HCT116 (cell line): ENCODE measurements around the gene TNC. TPM values are rescaled to one million over a fixed set of nuclear protein-coding genes. Genes with fewer than 3 reads are reported as not detected.

Source experiments
- ATAC-seq: fragments of 200-7000 bp; cut with Tn5 transposase; 2 replicates; pipeline ENCODE4 v1.9.1; 2020; ENCODE audit warnings: mild to moderate bottlenecking, moderate library complexity
- BruUV-seq: library from RNA; stranded (reverse); fragments of 400-500 nt; replicated peaks from 2 replicates; lab custom pipeline; 2021; lab: Mats Ljungman, UMichigan
- CTCF ChIA-PET: fragments of 300-600 bp; sonication (Branson Sonifier 250); formaldehyde crosslinking; loops from one replicate; lab custom pipeline; 2021; ENCODE audit warnings: antibody characterized with exemption; lab: Charles Lee
- POLR2A ChIA-PET: fragments of 300-600, 350-600 bp; sonication (Branson Sonifier 250); formaldehyde crosslinking; loops from one replicate; lab custom pipeline; 2021; ENCODE audit warnings: antibody characterized with exemption; lab: Charles Lee
- RAD21 ChIA-PET, 2 experiments: fragments of 300-600 bp; sonication (Branson Sonifier 250); formaldehyde crosslinking; loops; one replicate each; lab custom pipeline; 2023; ENCODE audit warnings: low total read pairs in 2 of 2; ENCODE audit not compliant: uncharacterized antibody in 2 of 2, unreplicated experiment in 2 of 2, low non-redundant PET in 1 of 2; lab: Charles Lee
- DNase-seq: peaks from one replicate; pipeline ENCODE4 v3.0.0-alpha.2; 2010; ENCODE audit warnings: low read depth, low spot score
- H2AFZ ChIP-seq: fragments of 200-600 bp; shearing (Covaris generic), sonication (generic); 2 replicates; pipeline ENCODE4 v1.6.1; 2017; ENCODE audit warnings: low read depth, mixed run types, mixed read lengths, antibody characterized with exemption, low read length; ENCODE audit not compliant: poor library complexity, severe bottlenecking
- H3K27ac ChIP-seq: 2 replicates; pipeline ENCODE4 v1.5.1; 2012; ENCODE audit warnings: low read depth, low read length
- H3K27me3 ChIP-seq: fragments of 200-600 bp; sonication (generic); 2 replicates; pipeline ENCODE4 v1.6.1; 2016; ENCODE audit warnings: mixed run types, low read length, mixed read lengths; ENCODE audit not compliant: insufficient read depth
- H3K36me3 ChIP-seq, 2 experiments: fragments of 200-500 bp in 1 of 2; fragments of 200-600 bp in 1 of 2; sonication (Bioruptor generic) in 1 of 2; sonication (generic) in 1 of 2; 2 replicates each; pipeline versions ENCODE4 v1.5.1 to v1.6.1; 2014 to 2016; ENCODE audit warnings: low read length in 2 of 2, inconsistent platforms in 1 of 2, mixed read lengths in 1 of 2, mixed run types in 1 of 2; ENCODE audit not compliant: insufficient read depth in 2 of 2, control insufficient read depth in 1 of 2
- H3K4me1 ChIP-seq, 2 experiments: fragments of 200-600 bp in 1 of 2; sonication (generic) in 1 of 2; 2 replicates each; pipeline versions ENCODE4 v1.5.1 to v1.6.1; 2012 to 2017; ENCODE audit warnings: low read length in 2 of 2, inconsistent platforms in 1 of 2, mild to moderate bottlenecking in 1 of 2, mixed read lengths in 1 of 2, mixed run types in 1 of 2, moderate library complexity in 1 of 2; ENCODE audit not compliant: insufficient read depth in 2 of 2, control insufficient read depth in 1 of 2
- H3K4me2 ChIP-seq: fragments of 200-600 bp; sonication (generic); 2 replicates; pipeline ENCODE4 v1.6.1; 2017; ENCODE audit warnings: mixed run types, low read length, mixed read lengths
- H3K4me3 ChIP-seq, 2 experiments: fragments of 200-600 bp in 1 of 2; sonication (generic) in 1 of 2; replicated peaks in 1 of 2; 2 replicates each; pipeline ENCODE4 v1.5.1; 2011 to 2016; ENCODE audit warnings: low read length in 2 of 2, control low read depth in 1 of 2, low read depth in 1 of 2, mild to moderate bottlenecking in 1 of 2, mixed read lengths in 1 of 2, mixed run types in 1 of 2
- H3K79me2 ChIP-seq: fragments of 200-600 bp; sonication (generic); 2 replicates; pipeline ENCODE4 v1.6.1; 2017; ENCODE audit warnings: mild to moderate bottlenecking, mixed run types, low read length, moderate library complexity, mixed read lengths; ENCODE audit not compliant: insufficient read depth
- H3K9ac ChIP-seq: fragments of 200-600 bp; sonication (generic); 2 replicates; pipeline ENCODE4 v1.6.1; 2016; ENCODE audit warnings: low read length, mixed read lengths
- H3K9me2 ChIP-seq: fragments of 200-600 bp; sonication (generic), shearing (Covaris generic); 2 replicates; pipeline ENCODE4 v1.6.1; 2017; ENCODE audit warnings: mixed run types, mild to moderate bottlenecking, moderate library complexity; ENCODE audit not compliant: insufficient read depth
- H3K9me3 ChIP-seq, 2 experiments: fragments of 200-500 bp in 1 of 2; fragments of 200-600 bp in 1 of 2; sonication (Bioruptor generic) in 1 of 2; sonication (generic) in 1 of 2; 2 replicates each; pipeline ENCODE4 v1.6.1; 2014 to 2017; ENCODE audit warnings: low read length in 2 of 2, mixed read lengths in 2 of 2, inconsistent platforms in 1 of 2, low read depth in 1 of 2, mild to moderate bottlenecking in 1 of 2, mixed run types in 1 of 2, moderate library complexity in 1 of 2; ENCODE audit not compliant: control insufficient read depth in 1 of 2, insufficient read depth in 1 of 2
- H4K20me1 ChIP-seq: fragments of 200-600 bp; sonication (generic), shearing (Covaris generic); 2 replicates; pipeline ENCODE4 v1.6.1; 2017; ENCODE audit warnings: mixed run types, mild to moderate bottlenecking, moderate library complexity; ENCODE audit not compliant: insufficient read depth
- CEBPB ChIP-seq: IDR thresholded peaks from 2 replicates; pipeline ENCODE4 v1.6.1; 2012; ENCODE audit warnings: low read depth
- ELF1 ChIP-seq: IDR thresholded peaks from 2 replicates; pipeline ENCODE4 v1.6.1; 2012; ENCODE audit warnings: low read depth, borderline replicate concordance
- EZH2phosphoT487 ChIP-seq: fragments of 200-600 bp; IDR thresholded peaks from 2 replicates; pipeline ENCODE4 v1.6.1; 2018; ENCODE audit warnings: antibody characterized with exemption, borderline replicate concordance
- POLR2A ChIP-seq: IDR thresholded peaks from 2 replicates; pipeline ENCODE4 v1.7.0; 2011; ENCODE audit warnings: borderline replicate concordance; ENCODE audit not compliant: insufficient read depth, insufficient read length; ENCODE audit errors: extremely low read depth
- SP1 ChIP-seq: IDR thresholded peaks from 2 replicates; pipeline ENCODE4 v1.6.1; 2012; ENCODE audit warnings: low read depth
- YY1 ChIP-seq: IDR thresholded peaks from 2 replicates; pipeline ENCODE4 v1.6.1; 2011; ENCODE audit warnings: low read length, low read depth, moderate library complexity, mild to moderate bottlenecking; ENCODE audit not compliant: insufficient replicate concordance; ENCODE audit errors: extremely low read depth
- ZNF274 ChIP-seq: fragments of 200-500 bp; sonication (Bioruptor generic); IDR thresholded peaks from 2 replicates; pipeline ENCODE4 v1.6.1; 2014; ENCODE audit warnings: mild to moderate bottlenecking, low read depth, low read length, inconsistent platforms
- intact Hi-C: fragments of 100-400 bp; cut with micrococcal nuclease; formaldehyde crosslinking; loops from 2 replicates; pipeline ENCODE4 v1.10.0; 2022
- total RNA-seq: library from RNA; stranded (reverse); gene quantifications from one replicate; pipeline ENCODE4 v1.2.1, GENCODE V29; 2021; ENCODE audit not compliant: unreplicated experiment
- TF ChIP-seq, protein P1 (sequence below), 3 experiments: fragments of 200-600 bp in 1 of 3; sonication (generic) in 1 of 3; IDR thresholded peaks in 2 of 3; conservative IDR thresholded peaks in 1 of 3; 2 replicates each; pipeline ENCODE4 v1.5.1; 2012 to 2017; ENCODE audit warnings: low read depth in 2 of 3, low read length in 2 of 3, antibody characterized with exemption in 1 of 3, borderline replicate concordance in 1 of 3, control low read depth in 1 of 3, mild to moderate bottlenecking in 1 of 3, mixed read lengths in 1 of 3, mixed run types in 1 of 3, moderate library complexity in 1 of 3; ENCODE audit not compliant: insufficient read depth in 1 of 3

Gene TNC
- total RNA-seq, 1 experiment from 2014 or later, result 0.49 TPM

DNA sequence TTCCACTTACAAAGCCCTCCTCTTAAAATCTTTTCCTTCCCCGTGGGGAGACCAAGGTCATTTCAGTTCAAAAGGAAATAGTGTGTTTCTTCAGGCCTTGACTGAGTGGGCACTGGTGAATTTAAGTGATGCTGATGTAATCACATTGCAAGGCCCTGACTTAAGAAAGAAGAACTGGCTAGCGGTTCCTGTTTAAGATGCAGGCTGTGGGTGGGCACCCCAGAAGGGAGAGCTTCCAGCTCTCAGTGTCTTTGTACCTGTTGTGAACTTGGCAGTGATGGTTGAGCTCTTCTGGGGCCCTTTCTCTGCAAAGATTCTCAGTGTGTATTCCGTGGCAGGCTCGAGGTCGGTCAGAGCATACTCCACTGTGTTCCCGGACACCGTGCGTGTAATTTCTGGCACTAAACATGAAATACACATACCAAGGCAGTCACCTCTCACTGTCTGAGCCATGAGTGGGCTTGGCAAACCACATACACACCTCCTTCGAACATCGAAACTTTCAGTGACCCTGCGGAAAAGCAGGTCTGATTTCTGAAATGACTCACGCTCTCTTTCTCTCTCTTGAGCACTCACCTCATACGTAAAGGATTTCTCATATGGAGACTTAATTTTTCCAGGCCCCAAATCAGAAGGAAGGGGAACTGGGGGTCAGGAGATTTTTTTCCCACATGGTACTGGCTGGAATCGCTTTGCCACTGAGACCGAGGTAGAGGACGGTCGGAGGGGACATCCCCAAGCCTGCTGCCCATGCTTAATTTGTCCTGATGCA lies 81.9 kb downstream of the TNC start:
- CTCF ChIA-PET, result no interaction called here
- no peak overlapping the region for H3K4me2 ChIP-seq

GRCh38 chr9:115034801-115035200 lies 83.2 kb downstream of the TNC start:
- ChIA-PET RAD21 (no interaction called here), CTCF (no interaction called here), POLR2A (no interaction called here)
- no peaks in the 10 kb centered on the region for H3K9me3 ChIP-seq
- ATAC-seq (no peak), DNase-seq (no peak)
- H3K9me2 ChIP-seq, result no peaks in the 10 kb centered on the region
- no peak overlapping the region for H3K27ac ChIP-seq
- H3K27me3 ChIP-seq, result no peaks in the 10 kb centered on the region
- H3K4me2 ChIP-seq, result no peak overlapping the region
- H2AFZ ChIP-seq, result no peak overlapping the region
- H3K9ac ChIP-seq, result no peak overlapping the region
- H4K20me1 ChIP-seq, result no peaks in the 10 kb centered on the region
- no peaks in the 10 kb centered on the region for H3K4me1 ChIP-seq
- BruUV-seq, result no TSS peak
- TF ChIP-seq, protein P1, sequence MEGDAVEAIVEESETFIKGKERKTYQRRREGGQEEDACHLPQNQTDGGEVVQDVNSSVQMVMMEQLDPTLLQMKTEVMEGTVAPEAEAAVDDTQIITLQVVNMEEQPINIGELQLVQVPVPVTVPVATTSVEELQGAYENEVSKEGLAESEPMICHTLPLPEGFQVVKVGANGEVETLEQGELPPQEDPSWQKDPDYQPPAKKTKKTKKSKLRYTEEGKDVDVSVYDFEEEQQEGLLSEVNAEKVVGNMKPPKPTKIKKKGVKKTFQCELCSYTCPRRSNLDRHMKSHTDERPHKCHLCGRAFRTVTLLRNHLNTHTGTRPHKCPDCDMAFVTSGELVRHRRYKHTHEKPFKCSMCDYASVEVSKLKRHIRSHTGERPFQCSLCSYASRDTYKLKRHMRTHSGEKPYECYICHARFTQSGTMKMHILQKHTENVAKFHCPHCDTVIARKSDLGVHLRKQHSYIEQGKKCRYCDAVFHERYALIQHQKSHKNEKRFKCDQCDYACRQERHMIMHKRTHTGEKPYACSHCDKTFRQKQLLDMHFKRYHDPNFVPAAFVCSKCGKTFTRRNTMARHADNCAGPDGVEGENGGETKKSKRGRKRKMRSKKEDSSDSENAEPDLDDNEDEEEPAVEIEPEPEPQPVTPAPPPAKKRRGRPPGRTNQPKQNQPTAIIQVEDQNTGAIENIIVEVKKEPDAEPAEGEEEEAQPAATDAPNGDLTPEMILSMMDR (IDR thresholded peaks at IDR 0.05 in 2 of 3, conservative IDR thresholded peaks at IDR 0.05 in 1 of 3; ENCODE audit: borderline replicate concordance in 1 of 3, insufficient read depth in 1 of 3, low read depth in 2 of 3, low read length in 2 of 3), result no peak
- no peak for TF ChIP-seq SP1
- no peak for TF ChIP-seq ZNF274
- no peak for TF ChIP-seq ELF1
- TF ChIP-seq POLR2A, result no peak
- TF ChIP-seq EZH2phosphoT487, result no peak
- no peaks in the 10 kb centered on the region for H3K79me2 ChIP-seq
- intact Hi-C loops, result no loop called here
- no peak overlapping the region for H3K4me3 ChIP-seq
- no peaks in the 10 kb centered on the region for H3K36me3 ChIP-seq

More for the DNA sequence above, 81.9 kb downstream of the TNC start:
- ATAC-seq (no peak), DNase-seq (peak; percentile 32)
- BruUV-seq, result no TSS peak
- H4K20me1 ChIP-seq, result no peaks in the 10 kb centered on the region
- no peaks in the 10 kb centered on the region for H3K4me1 ChIP-seq
- no peak overlapping the region for H3K27ac ChIP-seq
- no peaks in the 10 kb centered on the region for H3K79me2 ChIP-seq
- no peak overlapping the region for H3K9ac ChIP-seq
- intact Hi-C loops, result no loop called here
- ChIA-PET POLR2A (no interaction called here), RAD21 (no interaction called here)
- no peaks in the 10 kb centered on the region for H3K9me2 ChIP-seq
- TF ChIP-seq YY1, result no peak
- TF ChIP-seq CEBPB, result peak; percentile 82
- no peaks in the 10 kb centered on the region for H3K9me3 ChIP-seq
- H3K36me3 ChIP-seq, result no peaks in the 10 kb centered on the region
- no peak overlapping the region for H3K4me3 ChIP-seq
- H2AFZ ChIP-seq, result no peak overlapping the region
- no peaks in the 10 kb centered on the region for H3K27me3 ChIP-seq
